ENCODE results near the gene LRRC18.

LRRC18 gene

DNA sequence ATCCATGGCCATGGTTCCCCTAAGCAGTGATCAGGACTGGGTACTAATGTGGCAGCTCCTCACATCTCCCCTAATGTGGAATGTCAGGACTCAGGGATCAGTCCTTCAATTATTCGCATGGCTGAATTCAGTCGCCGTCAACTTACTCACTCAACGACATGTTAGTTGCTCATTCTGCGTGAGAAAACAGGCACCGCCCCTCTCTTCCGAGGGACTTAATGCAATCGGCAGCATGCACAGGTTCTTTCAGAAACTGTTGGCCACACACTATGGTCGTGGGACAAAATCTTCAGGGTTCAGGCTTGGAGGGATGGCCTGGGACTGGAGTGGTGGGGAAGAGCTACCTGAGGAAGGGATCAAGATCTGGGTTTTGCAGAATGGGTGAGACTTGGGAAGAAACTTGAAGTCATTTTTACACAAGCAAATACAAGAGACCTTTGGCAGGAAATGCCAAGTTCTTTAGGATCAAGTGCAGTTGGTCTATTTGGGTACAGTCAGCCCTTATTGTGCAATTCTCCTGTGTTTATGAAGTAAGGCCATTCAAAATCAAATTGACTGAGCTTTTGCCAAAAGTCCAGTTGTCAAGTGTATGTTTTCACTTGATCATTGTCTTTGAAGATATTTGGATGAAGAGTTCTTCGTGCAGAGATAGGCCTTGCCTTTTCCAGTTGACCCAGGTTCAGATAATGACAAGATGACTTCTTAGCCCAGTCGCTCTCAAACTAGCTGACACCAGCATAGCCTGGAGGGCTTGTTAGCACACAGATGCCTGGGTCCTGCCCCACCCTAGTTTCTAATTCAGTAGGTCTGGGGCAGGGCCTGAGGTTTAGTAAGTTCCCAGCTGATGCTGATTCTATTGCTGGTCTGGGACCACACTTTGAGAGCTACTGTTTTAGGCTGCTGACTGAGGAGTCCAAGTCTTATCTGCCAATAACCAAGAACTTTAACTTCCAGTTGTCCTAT, 48.5 kb downstream of the LRRC18 start:
- H3K9me2 ChIP-seq (replicated peaks; ENCODE audit: control insufficient read depth, low read length): no peaks in the 10 kb centered on the region
- H3F3A ChIP-seq (ENCODE audit: control insufficient read depth, insufficient read depth): no peaks in the 10 kb centered on the region
- H3K79me2 ChIP-seq (ENCODE audit: control insufficient read depth, low read length): no peaks in the 10 kb centered on the region
- no peak overlapping the region for H3K4me3 ChIP-seq (ENCODE audit: low read length)
- no peak overlapping the region for H3K4me2 ChIP-seq (ENCODE audit: low read length)
- H3K36me3 ChIP-seq (ENCODE audit: control insufficient read depth, low read length): peaks cover 27% of the 10 kb centered on the region
- no peaks in the 10 kb centered on the region for H3K4me1 ChIP-seq (ENCODE audit: control insufficient read depth, low read length)
- no peaks in the 10 kb centered on the region for H3K27me3 ChIP-seq (ENCODE audit: control insufficient read depth, low read length)
- TF ChIP-seq, protein P1, sequence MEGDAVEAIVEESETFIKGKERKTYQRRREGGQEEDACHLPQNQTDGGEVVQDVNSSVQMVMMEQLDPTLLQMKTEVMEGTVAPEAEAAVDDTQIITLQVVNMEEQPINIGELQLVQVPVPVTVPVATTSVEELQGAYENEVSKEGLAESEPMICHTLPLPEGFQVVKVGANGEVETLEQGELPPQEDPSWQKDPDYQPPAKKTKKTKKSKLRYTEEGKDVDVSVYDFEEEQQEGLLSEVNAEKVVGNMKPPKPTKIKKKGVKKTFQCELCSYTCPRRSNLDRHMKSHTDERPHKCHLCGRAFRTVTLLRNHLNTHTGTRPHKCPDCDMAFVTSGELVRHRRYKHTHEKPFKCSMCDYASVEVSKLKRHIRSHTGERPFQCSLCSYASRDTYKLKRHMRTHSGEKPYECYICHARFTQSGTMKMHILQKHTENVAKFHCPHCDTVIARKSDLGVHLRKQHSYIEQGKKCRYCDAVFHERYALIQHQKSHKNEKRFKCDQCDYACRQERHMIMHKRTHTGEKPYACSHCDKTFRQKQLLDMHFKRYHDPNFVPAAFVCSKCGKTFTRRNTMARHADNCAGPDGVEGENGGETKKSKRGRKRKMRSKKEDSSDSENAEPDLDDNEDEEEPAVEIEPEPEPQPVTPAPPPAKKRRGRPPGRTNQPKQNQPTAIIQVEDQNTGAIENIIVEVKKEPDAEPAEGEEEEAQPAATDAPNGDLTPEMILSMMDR (IDR thresholded peaks at IDR 0.05; ENCODE audit: low read depth, low read length, poor library complexity, severe bottlenecking): no peak
- no peak for TF ChIP-seq EZH2phosphoT487 (IDR thresholded peaks at IDR 0.05; ENCODE audit: borderline replicate concordance, low read length)
- H4K20me1 ChIP-seq (ENCODE audit: control insufficient read depth, insufficient read depth, low read depth, low read length): no peaks in the 10 kb centered on the region
- no peaks in the 10 kb centered on the region for H3K9me3 ChIP-seq (ENCODE audit: control insufficient read depth, insufficient read depth, low read length)
- H3K27ac ChIP-seq (ENCODE audit: low read depth, low read length): no peak overlapping the region

DNA sequence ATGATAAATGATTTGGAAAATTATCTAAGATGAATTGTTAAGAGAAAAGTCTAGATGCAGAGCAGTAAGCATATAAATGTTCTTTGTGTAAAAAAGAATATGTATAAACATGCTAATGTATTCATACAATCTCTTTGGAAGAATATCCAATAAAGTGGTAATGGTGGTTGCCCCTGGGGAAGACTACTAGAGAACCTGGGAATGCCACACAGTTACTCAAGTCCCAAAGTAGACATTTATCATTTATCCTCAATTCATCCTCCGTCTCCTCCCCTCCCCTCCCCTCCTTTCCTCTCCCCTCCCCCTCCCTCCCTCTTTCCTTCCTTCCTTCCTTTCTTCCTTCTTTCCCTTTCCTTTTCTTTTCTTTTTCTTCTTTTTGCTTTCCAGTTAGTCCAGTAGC, 51.7 kb downstream of the LRRC18 start:
- no peaks in the 10 kb centered on the region for H3K79me2 ChIP-seq (ENCODE audit: control insufficient read depth, low read length)

DNA sequence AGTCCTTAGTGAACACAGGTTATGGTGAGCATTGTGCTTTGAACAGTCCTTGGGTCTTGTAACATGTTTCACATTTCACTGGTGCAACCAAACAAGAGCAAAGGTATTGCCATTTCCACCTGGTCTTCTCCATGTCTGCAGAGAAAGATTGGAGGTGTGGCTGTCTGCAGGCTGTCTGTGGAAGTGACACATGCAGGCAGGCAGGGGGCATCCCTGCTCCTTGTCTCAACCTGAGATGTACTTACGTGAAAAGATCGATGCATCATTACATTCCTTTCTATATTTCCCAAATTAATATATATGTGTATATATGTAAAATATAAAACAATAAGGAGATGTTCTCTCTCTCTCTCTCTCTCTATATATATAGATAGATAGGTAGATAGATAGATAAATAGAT, 54.3 kb downstream of the LRRC18 start:
- H3K4me3 ChIP-seq (ENCODE audit: low read length): no peak overlapping the region
- no peaks in the 10 kb centered on the region for H3K4me1 ChIP-seq (ENCODE audit: control insufficient read depth, low read length)
- TF ChIP-seq, protein P1 (IDR thresholded peaks at IDR 0.05; ENCODE audit: low read depth, low read length, poor library complexity, severe bottlenecking): no peak
- TF ChIP-seq EZH2phosphoT487 (IDR thresholded peaks at IDR 0.05; ENCODE audit: borderline replicate concordance, low read length): no peak
- H3K36me3 ChIP-seq (ENCODE audit: control insufficient read depth, low read length): no peaks in the 10 kb centered on the region; the same call in 1 of the 2 replicates
- H3K9me3 ChIP-seq (ENCODE audit: control insufficient read depth, insufficient read depth, low read length): no peaks in the 10 kb centered on the region
- H3K9me2 ChIP-seq (replicated peaks; ENCODE audit: control insufficient read depth, low read length): no peaks in the 10 kb centered on the region
- H3F3A ChIP-seq (ENCODE audit: control insufficient read depth, insufficient read depth): no peaks in the 10 kb centered on the region
- H4K20me1 ChIP-seq (ENCODE audit: control insufficient read depth, insufficient read depth, low read depth, low read length): no peaks in the 10 kb centered on the region
- no peak overlapping the region for H3K27ac ChIP-seq (ENCODE audit: low read depth, low read length)
- no peaks in the 10 kb centered on the region for H3K27me3 ChIP-seq (ENCODE audit: control insufficient read depth, low read length)
- no peaks in the 10 kb centered on the region for H3K79me2 ChIP-seq (ENCODE audit: control insufficient read depth, low read length)
- no peak overlapping the region for H3K4me2 ChIP-seq (ENCODE audit: low read length)

More for the DNA sequence above, 51.7 kb downstream of the LRRC18 start:
- Histone ChIP-seq H3K36me3 (ENCODE audit: control insufficient read depth, low read length) (peaks cover 19% of the 10 kb centered on the region), H3K4me2 (ENCODE audit: low read length) (no peak overlapping the region), H3K4me1 (ENCODE audit: control insufficient read depth, low read length) (no peaks in the 10 kb centered on the region), H3K27me3 (ENCODE audit: control insufficient read depth, low read length) (no peaks in the 10 kb centered on the region), H3F3A (ENCODE audit: control insufficient read depth, insufficient read depth) (no peaks in the 10 kb centered on the region), H3K9me3 (ENCODE audit: control insufficient read depth, insufficient read depth, low read length) (no peaks in the 10 kb centered on the region), H4K20me1 (ENCODE audit: control insufficient read depth, insufficient read depth, low read depth, low read length) (no peaks in the 10 kb centered on the region), H3K4me3 (ENCODE audit: low read length) (no peak overlapping the region), H3K9me2 (replicated peaks; ENCODE audit: control insufficient read depth, low read length) (no peaks in the 10 kb centered on the region), H3K27ac (ENCODE audit: low read depth, low read length) (no peak overlapping the region)
- no peak for TF ChIP-seq EZH2phosphoT487 (IDR thresholded peaks at IDR 0.05; ENCODE audit: borderline replicate concordance, low read length)
- TF ChIP-seq, protein P1 (IDR thresholded peaks at IDR 0.05; ENCODE audit: low read depth, low read length, poor library complexity, severe bottlenecking): no peak

All from DOHH2 (cell line).